AG04450 (cell line): ENCODE measurements around the gene RUSC2. TPM values are rescaled to one million over a fixed set of nuclear protein-coding genes. Genes with fewer than 3 reads are reported as not detected.
A peak's percentile ranks its signal among the peaks of the same experiment; 100 is the strongest.
"Not testable (repeated sequence)": the region's sequence is repeated elsewhere in the genome, so short reads cannot be mapped to it uniquely, and the experiment has no call there.

Source experiments
- CTCF ChIA-PET: fragments of 300-600, 350-600 bp; formaldehyde crosslinking; extraction: SDS; loops from one replicate; lab custom pipeline; 2022; ENCODE audit warnings: antibody characterized with exemption, inconsistent platforms; lab: Charles Lee
- POLR2A ChIA-PET: fragments of 350-600 bp; formaldehyde crosslinking; extraction: SDS; loops from one replicate; lab custom pipeline; 2021; ENCODE audit warnings: antibody characterized with exemption, inconsistent platforms; lab: Yijun Ruan, JAX
- DNase-seq: peaks from one replicate; pipeline ENCODE4 v3.0.0-alpha.2; 2011; ENCODE audit warnings: low read depth, low spot score
- H3K27ac ChIP-seq: one replicate; pipeline ENCODE4 v1.5.1; 2012; ENCODE audit warnings: low read depth, low read length, control low read depth
- H3K27me3 ChIP-seq: one replicate; pipeline ENCODE4 v1.6.0; 2012; ENCODE audit warnings: low read length; ENCODE audit not compliant: control insufficient read depth, insufficient read depth
- H3K4me3 ChIP-seq: 2 replicates; pipeline ENCODE4 v1.5.1; 2011; ENCODE audit warnings: mild to moderate bottlenecking, low read depth, low read length, control low read depth
- H3K9me3 ChIP-seq: 2 replicates; pipeline ENCODE4 v1.5.1; 2012; ENCODE audit warnings: low read length; ENCODE audit not compliant: control insufficient read depth, insufficient read depth
- CTCF ChIP-seq: IDR thresholded peaks from 2 replicates; pipeline ENCODE4 v1.5.1; 2011; ENCODE audit warnings: low read depth, low read length, control low read depth, inconsistent platforms
- polyA plus RNA-seq: library from polyadenylated mRNA; depleted of rRNA; stranded (reverse); fragments of >200 nt; gene quantifications from 2 replicates; pipeline ENCODE4 v1.2.3, GENCODE V29; 2011

Gene RUSC2
- polyA plus RNA-seq, 1 experiment, result 17.4 TPM

DNA sequence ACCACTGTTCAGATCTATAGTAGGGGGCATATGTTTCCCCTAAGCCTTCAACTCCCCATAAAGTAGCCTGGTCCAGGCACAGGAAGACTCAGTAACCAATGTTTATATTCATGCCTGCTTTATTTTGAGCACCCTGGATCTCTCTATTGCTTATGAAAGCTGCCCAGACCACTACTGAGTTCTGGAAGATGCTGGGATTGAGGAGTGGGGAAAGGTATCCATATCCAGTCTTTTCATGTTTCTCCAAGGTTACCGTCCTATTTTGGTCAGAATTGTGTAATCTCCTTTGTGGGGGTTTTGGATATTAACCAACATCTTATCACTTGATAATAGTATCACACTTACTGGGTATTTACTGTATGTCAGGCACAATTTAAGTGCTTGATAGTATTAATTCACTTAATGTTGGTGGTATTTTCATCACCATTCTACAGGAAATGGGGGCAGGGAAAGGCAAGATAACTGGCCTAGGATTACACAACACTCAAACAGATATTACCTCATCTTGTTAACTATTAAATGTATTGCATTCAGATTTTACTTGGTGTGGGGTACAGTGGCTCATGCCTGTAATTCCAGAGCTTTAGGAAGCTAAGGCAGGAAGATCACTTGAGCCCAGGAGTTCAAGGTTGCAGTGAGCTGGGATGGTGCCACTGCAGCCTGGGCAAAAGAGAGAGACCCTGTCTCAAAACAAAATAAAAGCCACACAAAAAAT, 36.3 kb downstream of the RUSC2 start:
- ChIA-PET POLR2A (interaction anchor here (1.1 kb wide), 1 partner anchor 15 kb away, joined by 4 read pairs; no protein-coding TSS in a partner anchor), CTCF (no interaction called here)
- Histone ChIP-seq H3K4me3 (no peak overlapping the region), H3K27me3 (no peaks in the 10 kb centered on the region), H3K9me3 (no peaks in the 10 kb centered on the region), H3K27ac (peak overlapping the region; percentile 34)
- no peak for TF ChIP-seq CTCF
- DNase-seq, result no peak

DNA sequence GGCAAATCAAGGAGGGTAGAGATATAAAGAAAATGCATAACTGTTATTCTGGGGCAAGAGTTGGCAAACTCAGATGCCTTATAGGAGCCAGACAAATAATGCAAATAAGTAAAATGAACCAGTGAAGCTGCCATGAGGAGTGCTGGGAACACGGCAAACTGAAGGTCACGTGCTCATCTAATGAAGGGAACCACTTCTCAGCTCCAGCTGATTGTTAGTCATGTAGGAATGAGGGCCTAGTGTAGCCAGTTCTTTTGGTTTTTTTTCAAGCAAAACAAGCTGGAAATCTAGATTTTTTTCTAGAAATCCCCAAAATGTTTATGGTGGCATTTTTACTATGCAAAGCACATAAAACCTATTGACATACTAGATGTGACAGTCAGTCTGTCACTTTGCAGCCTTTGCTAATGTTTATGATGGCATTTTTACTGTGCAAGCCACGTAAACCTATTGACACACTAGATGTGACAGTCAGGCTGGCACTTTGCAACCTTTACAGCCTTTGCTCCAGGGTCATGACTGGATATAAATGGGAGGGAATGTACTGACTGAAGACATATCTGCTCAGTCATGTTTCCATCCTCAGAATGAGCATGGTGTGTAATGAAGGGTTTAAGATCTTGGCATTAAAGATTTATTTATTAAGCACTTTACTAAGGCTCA, 39.4 kb downstream of the RUSC2 start:
- ChIA-PET CTCF (interaction anchor here (0.6 to 2.7 kb wide), 7 partner anchors 9 to 74 kb away, joined by 3 to 13 read pairs (median 4); partner anchors contain the start of gene RUSC2), POLR2A (interaction anchor here (1.1 to 1.4 kb wide), 2 partner anchors 10 to 11 kb away, joined by 3 to 4 read pairs; no protein-coding TSS in a partner anchor)
- no peak overlapping the region for H3K27ac ChIP-seq

DNA sequence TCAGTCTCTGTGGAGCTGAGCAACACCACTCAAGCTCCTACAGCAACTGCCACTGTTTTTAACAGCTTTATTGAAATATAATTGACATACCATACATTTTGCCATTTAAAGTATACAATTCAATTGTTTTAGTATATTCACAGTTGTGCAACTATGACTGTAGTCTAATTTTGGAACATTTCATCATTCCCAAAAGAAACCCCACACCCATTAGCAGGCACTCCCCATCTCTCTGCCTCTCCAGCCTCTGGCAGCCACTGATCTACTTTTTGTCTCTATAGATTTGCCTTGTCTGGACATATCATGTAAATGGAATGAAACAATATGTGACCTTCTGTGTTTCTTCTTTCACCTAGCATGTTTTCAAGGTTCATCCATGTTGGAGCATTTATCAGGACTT, 43.5 kb downstream of the RUSC2 start:
- CTCF ChIA-PET, result no interaction called here
- no peaks in the 10 kb centered on the region for H3K9me3 ChIP-seq
- POLR2A ChIA-PET, result interaction anchor here (0.8 kb wide), 1 partner anchor 437 kb away, joined by 6 read pairs; no protein-coding TSS in a partner anchor
- no peak for DNase-seq
- no peak for TF ChIP-seq CTCF
- no peaks in the 10 kb centered on the region for H3K27me3 ChIP-seq
- H3K27ac ChIP-seq, result no peak overlapping the region
- no peak overlapping the region for H3K4me3 ChIP-seq

More for the DNA sequence above, 39.4 kb downstream of the RUSC2 start:
- no peak overlapping the region for H3K4me3 ChIP-seq
- H3K27me3 ChIP-seq, result no peaks in the 10 kb centered on the region
- H3K9me3 ChIP-seq, result no peaks in the 10 kb centered on the region
- no peak for DNase-seq
- no peak for TF ChIP-seq CTCF

- POLR2A ChIA-PET, H3K9me3 ChIP-seq, DNase-seq, H3K27me3 ChIP-seq, H3K27ac ChIP-seq, H3K4me3 ChIP-seq: not testable (repeated sequence)
- CTCF ChIA-PET, result interaction anchor here (1.1 kb wide), 1 partner anchor 14 kb away, joined by 5 read pairs; no protein-coding TSS in a partner anchor
These were observed 45.0 kb downstream of the RUSC2 start for GRCh38 chr9:35534921-35535320.

DNA sequence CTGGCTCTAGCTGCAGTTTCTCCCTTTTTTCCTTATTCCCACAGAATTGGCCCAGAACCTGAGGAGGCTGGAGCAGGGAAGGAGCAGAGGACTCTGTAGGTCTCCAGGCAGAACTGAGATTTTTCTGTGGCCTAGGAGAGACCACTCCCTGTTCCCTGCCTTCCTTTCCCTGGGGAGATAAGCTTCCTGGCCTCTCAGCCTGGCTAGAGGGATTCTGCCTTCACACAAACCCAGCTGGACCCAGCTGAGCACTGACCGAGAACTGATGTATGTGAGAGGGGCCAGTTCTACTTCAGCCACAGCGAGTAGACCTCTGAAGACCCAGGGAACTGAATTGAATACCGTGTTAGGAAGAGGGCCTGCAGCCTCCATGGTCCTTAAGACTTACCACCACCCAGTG, 48.0 kb downstream of the RUSC2 start:
- Histone ChIP-seq H3K9me3 (no peaks in the 10 kb centered on the region), H3K27me3 (no peaks in the 10 kb centered on the region), H3K4me3 (no peak overlapping the region), H3K27ac (peak overlapping the region; percentile 95)
- ChIA-PET CTCF (interaction anchor here (0.7 to 4.6 kb wide), 5 partner anchors 15 to 57 kb away, joined by 3 to 27 read pairs (median 8); partner anchors contain the start of gene RUSC2), POLR2A (interaction anchor here (1.0 to 3.0 kb wide), 5 partner anchors 10 to 49 kb away, joined by 3 to 24 read pairs (median 13); partner anchors contain the start of gene RUSC2)
- DNase-seq, result no peak
- no peak for TF ChIP-seq CTCF
